Heart right ventricle (tissue), 16 donors: Measurements from ENCODE around the gene VPS13D. TPM values are rescaled to one million over a fixed set of nuclear protein-coding genes. Genes with fewer than 3 reads are reported as not detected.

Source experiments
- ATAC-seq, 8 donors: fragments of 200-7000 bp; cut with Tn5 transposase; one replicate each; pipeline ENCODE4 v1.9.1; 2020; ENCODE audit warnings: mild to moderate bottlenecking in 8 of 8, moderate library complexity in 8 of 8, moderate number of reproducible peaks in 1 of 8
- DNase-seq, 2 donors: peaks; one replicate each; pipeline ENCODE4 v3.0.0-alpha.2; 2020
- H3K27ac ChIP-seq, 10 donors: fragments of 200-600 bp; sonication (generic) in 2 of 10; one replicate each; pipeline versions ENCODE4 v1.5.0 to v1.8.0; 2020 to 2022; ENCODE audit warnings: mild to moderate bottlenecking in 3 of 10
- H3K27me3 ChIP-seq, 7 donors: fragments of 200-600 bp; one replicate each; pipeline ENCODE4 v1.8.0; 2021 to 2022; ENCODE audit warnings: mild to moderate bottlenecking in 2 of 7
- H3K36me3 ChIP-seq, 9 donors: fragments of 200-600 bp; sonication (generic) in 1 of 9; one replicate each; pipeline versions ENCODE4 v1.5.0 to v1.8.0; 2020 to 2022; ENCODE audit warnings: mild to moderate bottlenecking in 2 of 9
- H3K4me1 ChIP-seq, 9 donors: fragments of 200-600 bp; sonication (generic) in 1 of 9; one replicate each; pipeline versions ENCODE4 v1.5.0 to v1.8.0; 2020 to 2022; ENCODE audit warnings: mild to moderate bottlenecking in 4 of 9
- H3K4me3 ChIP-seq, 10 donors: fragments of 200-600 bp; sonication (generic) in 2 of 10; one replicate each; pipeline versions ENCODE4 v1.5.0 to v1.8.0; 2020 to 2022; ENCODE audit warnings: mild to moderate bottlenecking in 7 of 10, moderate library complexity in 2 of 10
- H3K9me3 ChIP-seq, 11 donors: fragments of 200-600 bp in 10 of 11; sonication (generic) in 2 of 11; one replicate each; pipeline versions ENCODE4 v1.5.0 to v1.8.0; 2013 to 2022; ENCODE audit warnings: mild to moderate bottlenecking in 2 of 11, control low read depth in 1 of 11, moderate library complexity in 1 of 11
- WGBS, 2 donors: extraction: QIAGEN DNeasy Blood & Tissue Kit; methylation state at CpG; one replicate each; pipeline ENCODE4 v1.1.7; 2013; ENCODE audit warnings: inconsistent platforms in 1 of 2; 5-methylcytosine and 5-hydroxymethylcytosine counted together
- intact Hi-C, 10 donors: fragments of 100-400 bp; cut with DNase I; formaldehyde crosslinking; loops; one replicate each; pipeline versions ENCODE4 v1.11.1 to v1.14.2; 2022
- polyA plus RNA-seq, 2 donors: library from polyadenylated mRNA; stranded (reverse); fragments of 200-250 nt; gene quantifications; one replicate each; pipeline ENCODE4 v1.2.3, GENCODE V29; 2013
- total RNA-seq, 10 donors: library from RNA; stranded (reverse); fragmentation: NEBNext Ultra II Directional in 3 of 10; extraction: Animal tissue kit (Norgen Biotek cat#: 25700) in 3 of 10; gene quantifications; one replicate each; pipeline versions ENCODE4 v1.2.1 to v1.2.4, GENCODE V29; 2021 to 2023
- TF ChIP-seq, protein P1 (sequence below), 9 donors: fragments of 200-600 bp; sonication (generic) in 2 of 9; IDR thresholded peaks; one replicate each; pipeline versions ENCODE4 v1.5.0 to v1.8.0; 2021 to 2022; ENCODE audit warnings: antibody characterized with exemption in 9 of 9, mild to moderate bottlenecking in 5 of 9, moderate library complexity in 1 of 9
- donor health status: Arrhythmogenic right ventricular cardiomyopathy.
- donor health status: ischemic (EF 13 %, LVEDD 7.1; RV severe dilation, severe dysfunction).
- donor health status: healthy with polysubstance abuse.
- donor health status: DM: no; HTN: yes; CAD: no.
- donor health status: DM: no; HTN: no; CAD: no.
- donor health status: ischemic (EF 25% LVEDD 6.9; RV normal size, moderate dysfunction).
- donor health status: ischemic (EF 25% LVEDD 5.7; RV mildly dilated, moderate dysfunction).
- donor health status: healthy.
- donor health status: DM: yes; HTN: yes; CAD: no.
- donor health status: Ischemic cardiomyopathy.
- donor health status: ischemic (EF 35%, LVEDD 5.7; RV mildly dilated, moderate dysfunction).
- donor health status: nonischemic (EF 11% LVEDD 7.7; RV severe dilation, severe dysfunction).
- donor health status: DM: yes; HTN: yes; CAD: no.
- donor health status: PGD.
- donor health status: ischemic (EF 29% LVEDD 5.4; RV normal size, mild dysfunction).
- donor health status: nonischemic (EF 23%, LVEDD 6.1; RV moderate dilation, normal function).

Gene VPS13D
- total and polyA plus RNA-seq, 12 donors = 36.9 to 161 (median 83.3) TPM

DNA sequence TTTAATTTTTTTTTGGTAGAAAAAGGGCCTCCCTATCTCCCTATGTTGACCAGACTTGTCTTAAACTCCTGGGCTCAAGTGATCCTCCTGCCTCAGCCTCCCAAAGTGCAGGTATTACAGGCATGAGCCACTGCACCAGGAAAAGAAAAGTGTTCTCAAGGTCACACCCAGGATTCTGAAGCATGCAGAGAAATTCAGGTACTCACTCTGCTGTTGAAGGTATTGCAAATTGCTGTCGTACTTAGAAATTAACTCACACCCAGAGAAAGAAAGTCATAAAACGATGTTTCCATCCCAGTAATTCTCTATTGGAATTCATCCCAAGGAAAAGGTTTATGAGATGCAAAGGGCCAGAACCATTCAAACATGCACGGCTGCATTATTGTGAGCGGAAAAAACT, 314.5 kb downstream of the VPS13D start:
- Histone ChIP-seq H3K9me3 (no peaks in the 10 kb centered on the region), H3K27me3 (no peaks in the 10 kb centered on the region), H3K36me3 (no peaks in the 10 kb centered on the region), H3K4me3 (no peak overlapping the region), H3K27ac (peak overlapping the region in 1 of 10 donors; percentile 0), H3K4me1 (peaks cover 20 to 75% (median 53%) of the 10 kb centered on the region in 9 donors)
- intact Hi-C loops = loop anchor here in 2 of 10 donors (5.0 kb wide), 2 partner anchors 48 to 73 kb away; partner anchors contain the start of gene DHRS3 (in 1 of the 2)
- ATAC-seq (no peak), DNase-seq (no peak)
- WGBS, 2 donors = 83 to 87% methylated on average over 4 of the region's 4 CpGs
- TF ChIP-seq, protein P1, sequence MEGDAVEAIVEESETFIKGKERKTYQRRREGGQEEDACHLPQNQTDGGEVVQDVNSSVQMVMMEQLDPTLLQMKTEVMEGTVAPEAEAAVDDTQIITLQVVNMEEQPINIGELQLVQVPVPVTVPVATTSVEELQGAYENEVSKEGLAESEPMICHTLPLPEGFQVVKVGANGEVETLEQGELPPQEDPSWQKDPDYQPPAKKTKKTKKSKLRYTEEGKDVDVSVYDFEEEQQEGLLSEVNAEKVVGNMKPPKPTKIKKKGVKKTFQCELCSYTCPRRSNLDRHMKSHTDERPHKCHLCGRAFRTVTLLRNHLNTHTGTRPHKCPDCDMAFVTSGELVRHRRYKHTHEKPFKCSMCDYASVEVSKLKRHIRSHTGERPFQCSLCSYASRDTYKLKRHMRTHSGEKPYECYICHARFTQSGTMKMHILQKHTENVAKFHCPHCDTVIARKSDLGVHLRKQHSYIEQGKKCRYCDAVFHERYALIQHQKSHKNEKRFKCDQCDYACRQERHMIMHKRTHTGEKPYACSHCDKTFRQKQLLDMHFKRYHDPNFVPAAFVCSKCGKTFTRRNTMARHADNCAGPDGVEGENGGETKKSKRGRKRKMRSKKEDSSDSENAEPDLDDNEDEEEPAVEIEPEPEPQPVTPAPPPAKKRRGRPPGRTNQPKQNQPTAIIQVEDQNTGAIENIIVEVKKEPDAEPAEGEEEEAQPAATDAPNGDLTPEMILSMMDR (IDR thresholded peaks at IDR 0.05) = no peak

DNA sequence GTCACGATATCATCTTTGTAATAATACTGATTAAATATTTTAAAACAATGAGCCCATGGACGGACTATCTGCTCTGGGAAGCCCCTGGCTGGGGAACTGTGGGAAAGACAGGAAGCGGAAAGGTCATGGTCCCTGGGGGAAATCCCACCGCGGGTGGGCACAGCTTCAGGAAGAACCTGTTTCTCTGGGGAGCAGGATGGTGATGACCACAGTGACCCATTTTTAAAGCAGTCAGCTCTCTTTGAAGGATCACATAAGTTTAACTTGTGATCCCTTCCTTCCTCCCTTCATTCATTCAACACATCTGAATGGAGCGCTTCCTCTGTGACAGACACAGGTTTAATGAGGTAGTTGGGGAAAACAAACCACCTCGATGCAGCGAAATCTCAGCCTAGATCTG, 315.2 kb downstream of the VPS13D start:
- ATAC-seq (no peak), DNase-seq (no peak)
- TF ChIP-seq, protein P1 (IDR thresholded peaks at IDR 0.05) = no peak
- Histone ChIP-seq H3K9me3 (no peaks in the 10 kb centered on the region), H3K4me3 (no peak overlapping the region), H3K27me3 (no peaks in the 10 kb centered on the region), H3K4me1 (peaks cover 22 to 78% (median 59%) of the 10 kb centered on the region in 9 donors), H3K36me3 (no peaks in the 10 kb centered on the region), H3K27ac (no peak overlapping the region)
- intact Hi-C loops = loop anchor here in 5 of 10 donors (5.0 kb wide), 3 partner anchors 43 to 72 kb away; partner anchors contain the start of gene DHRS3 (in 3 of the 5)
- WGBS, 2 donors = 56 to 62% methylated on average over 8 of the region's 8 CpGs

DNA sequence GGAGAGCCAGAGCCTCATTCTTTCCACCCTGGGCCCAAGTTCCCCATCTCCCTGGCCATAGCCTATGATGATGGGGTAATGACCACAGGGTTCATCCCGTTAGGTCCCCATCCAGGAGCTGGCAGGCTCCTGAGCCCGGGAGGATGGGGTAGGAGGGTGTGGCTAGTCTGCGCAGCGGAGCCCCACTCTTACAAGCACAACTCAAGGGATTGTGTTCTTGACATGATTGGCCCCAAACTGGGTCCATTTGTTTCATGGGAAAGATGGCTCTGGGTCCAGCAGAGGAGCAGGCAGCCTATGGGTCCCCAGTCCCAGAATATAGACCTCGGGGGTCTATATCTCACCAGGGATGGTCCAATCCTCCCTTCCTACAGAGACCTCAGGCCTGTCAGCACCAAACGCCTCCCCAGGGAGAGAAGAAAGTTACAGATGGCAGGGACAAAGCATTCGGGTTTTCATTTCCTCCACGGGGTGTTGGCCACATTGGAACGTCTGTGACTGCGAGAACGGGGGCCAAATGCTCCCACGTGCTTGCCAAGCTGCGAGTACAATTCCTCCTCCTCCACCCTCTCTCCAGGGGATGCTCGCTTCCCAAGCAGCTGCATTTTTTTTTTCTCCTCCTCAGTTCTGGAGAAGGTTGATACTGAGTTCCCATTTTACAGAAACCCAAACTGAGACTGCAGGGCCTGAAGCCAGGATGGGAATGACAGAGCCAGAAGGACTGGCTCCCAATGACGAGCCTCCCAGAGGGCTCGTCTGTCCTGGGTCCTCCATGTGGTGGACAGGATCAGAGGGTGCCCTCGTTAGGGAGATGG, 317.1 kb downstream of the VPS13D start:
- intact Hi-C loops = loop anchor here in 3 of 10 donors (5.0 kb wide), 2 partner anchors 45 to 70 kb away; partner anchors contain the start of gene DHRS3 (in 2 of the 3)
- WGBS, 2 donors = 52 to 61% methylated on average over 17 of the region's 17 CpGs

DNA sequence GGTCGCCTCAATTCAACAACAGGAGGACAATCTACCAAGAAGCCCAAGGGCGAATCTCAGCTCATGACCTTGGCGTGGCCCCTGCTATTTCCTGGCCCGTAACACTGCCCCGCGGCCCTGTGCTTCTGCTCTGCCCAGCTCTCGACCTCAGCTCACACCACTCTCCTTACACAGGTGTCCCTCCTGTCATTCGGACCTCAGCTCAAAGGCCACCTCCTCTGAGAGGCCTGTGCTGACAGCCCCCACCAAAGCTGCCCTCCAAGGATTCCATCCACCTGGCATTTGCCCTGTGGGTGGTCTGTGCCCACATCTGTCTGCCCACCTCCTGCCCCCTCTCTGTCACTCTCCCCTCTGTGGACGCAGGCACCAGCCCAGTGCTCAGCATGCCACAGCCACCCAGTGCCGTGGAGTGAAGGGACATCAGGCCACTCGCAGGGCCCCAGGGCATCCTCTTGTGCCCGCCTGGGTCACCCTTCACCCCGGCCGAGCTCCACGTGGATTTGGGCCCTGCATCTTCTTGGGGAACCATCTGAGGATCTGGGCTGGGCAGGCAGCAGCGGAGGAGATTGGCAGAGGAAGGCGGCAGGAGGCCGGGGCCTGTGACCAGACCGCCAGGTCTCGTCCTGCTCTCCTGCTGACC, 317.9 kb downstream of the VPS13D start:
- DNase-seq = no peak
- TF ChIP-seq, protein P1 (IDR thresholded peaks at IDR 0.05) = no peak
- peaks cover 19 to 68% (median 49%) of the 10 kb centered on the region in 9 donors for H3K4me1 ChIP-seq

More for the DNA sequence above, 317.1 kb downstream of the VPS13D start:
- Histone ChIP-seq H3K4me3 (no peak overlapping the region), H3K9me3 (no peaks in the 10 kb centered on the region), H3K36me3 (no peaks in the 10 kb centered on the region), H3K27me3 (no peaks in the 10 kb centered on the region), H3K4me1 (peaks cover 19 to 66% (median 43%) of the 10 kb centered on the region in 9 donors), H3K27ac (peak overlapping the region in 8 of 10 donors; percentile 18 to 82 (median 64))
- TF ChIP-seq, protein P1 (IDR thresholded peaks at IDR 0.05) = no peak
- DNase-seq (peak; percentile 74 to 81), ATAC-seq (peak; percentile 5 to 67 (median 62))

More for the DNA sequence above, 317.9 kb downstream of the VPS13D start:
- Histone ChIP-seq H3K36me3 (no peaks in the 10 kb centered on the region), H3K9me3 (no peaks in the 10 kb centered on the region), H3K27me3 (no peaks in the 10 kb centered on the region), H3K4me3 (no peak overlapping the region), H3K27ac (peak overlapping the region in 8 of 10 donors; percentile 18 to 82 (median 64))
- WGBS, 2 donors = 84 to 89% methylated on average over 20 of the region's 20 CpGs
- ATAC-seq = peak in 1 of 8 donors; percentile 18
- intact Hi-C loops = loop anchor here in 3 of 10 donors (5.0 kb wide), 2 partner anchors 45 to 70 kb away; partner anchors contain the start of gene DHRS3 (in 2 of the 3)
